ENCODE results near the gene SIGLECL1.

The SIGLECL1 gene

DNA sequence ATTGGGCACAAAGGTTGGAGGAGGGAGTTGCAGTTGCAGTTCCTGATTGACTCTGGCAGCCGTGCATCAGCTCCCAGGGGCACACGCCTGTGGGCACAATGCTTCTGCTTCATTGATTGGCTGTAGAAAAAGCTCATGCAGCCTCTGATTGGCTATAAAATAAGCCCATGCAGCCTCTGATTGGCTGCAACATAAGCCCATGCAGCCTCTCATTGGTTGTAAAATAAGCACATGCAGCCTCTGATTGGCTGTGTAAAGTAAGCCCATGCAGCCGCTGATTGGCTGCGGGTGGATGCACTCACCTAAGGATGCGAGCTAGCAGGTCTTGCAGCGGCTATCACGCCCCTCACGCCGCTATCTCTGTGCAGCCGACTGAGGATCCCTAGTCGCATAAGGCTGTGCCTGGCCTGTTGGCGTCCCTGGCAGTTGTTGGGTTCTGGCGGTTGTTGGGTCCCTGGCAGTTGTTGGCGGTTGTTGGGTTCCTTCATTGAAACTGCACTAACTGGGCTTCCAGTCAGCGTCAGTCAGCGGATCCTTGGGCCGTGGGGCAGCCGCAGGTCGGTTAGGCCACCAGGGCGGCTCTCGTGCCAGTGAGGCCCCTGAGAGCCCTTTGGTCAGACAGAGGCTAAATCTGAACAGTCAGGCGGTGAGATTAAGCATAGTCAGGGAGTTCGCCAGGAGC lies at the start of gene SIGLECL1:
TSS of gene SIGLECL1 (plus strand) at position 295 of the 682 bp plus-strand sequence. CDS start 12,993 bp downstream, outside the sequence.
- no peak for DNase-seq

DNA sequence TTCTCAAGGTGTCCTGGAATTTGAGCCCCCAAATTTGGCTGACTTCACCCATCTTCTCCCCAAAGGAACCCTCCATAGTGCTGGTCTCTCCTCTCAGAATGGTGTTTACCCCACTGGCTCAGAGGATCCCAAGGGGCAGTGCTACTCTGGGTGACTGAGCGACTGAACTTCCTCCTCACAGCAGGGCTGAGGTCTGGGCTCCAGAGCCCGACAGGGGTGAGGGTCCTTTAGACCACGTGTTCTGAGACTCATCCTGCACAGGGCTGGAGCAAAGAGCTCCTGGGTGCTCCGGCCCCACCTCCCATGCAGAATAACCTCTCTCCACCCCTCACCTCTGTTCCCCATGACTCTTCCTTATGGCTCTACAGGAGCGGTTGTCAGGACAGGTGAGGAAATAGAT lies 49.2 kb upstream of the SIGLECL1 start:
- DNase-seq: no peak

DNA sequence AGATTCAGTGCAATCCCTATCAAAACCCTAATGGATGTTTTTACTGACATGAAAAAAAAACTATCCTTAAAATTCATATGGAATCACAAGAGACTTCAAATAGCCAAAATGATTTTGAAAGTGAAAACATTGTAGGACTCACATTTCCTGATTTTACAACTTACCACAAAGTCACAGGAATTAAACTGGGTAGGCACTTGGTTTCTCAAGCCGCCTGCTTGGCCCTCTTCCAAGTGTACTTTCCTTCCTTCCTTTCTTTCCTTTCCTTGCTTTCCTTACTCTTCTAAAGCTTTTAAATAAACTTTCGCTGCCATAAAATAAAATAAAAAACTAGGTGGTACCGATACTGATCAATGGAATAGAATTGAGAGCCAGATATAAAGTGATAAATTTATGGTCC lies 47.0 kb upstream of the SIGLECL1 start:
- DNase-seq: no peak

DNA sequence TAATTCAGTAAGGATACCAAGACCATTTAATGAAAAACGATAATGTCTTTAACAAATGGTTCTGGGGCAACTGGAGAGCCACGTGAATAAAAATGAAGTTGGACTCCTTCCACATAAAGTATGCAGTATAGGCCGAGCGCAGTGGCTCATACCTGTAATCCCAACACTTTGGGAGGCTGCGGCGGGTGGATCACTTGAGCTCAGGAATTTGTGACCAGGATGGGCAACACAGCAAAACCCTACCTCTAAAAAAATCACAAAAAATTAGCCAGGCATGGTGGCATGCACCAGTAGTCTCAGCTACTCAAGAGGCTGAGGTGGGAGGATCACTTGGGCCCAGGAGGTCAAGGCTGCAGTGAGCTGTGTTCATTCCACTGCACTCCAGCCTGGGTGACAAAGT lies 46.6 kb upstream of the SIGLECL1 start:
- DNase-seq: no peak

DNA sequence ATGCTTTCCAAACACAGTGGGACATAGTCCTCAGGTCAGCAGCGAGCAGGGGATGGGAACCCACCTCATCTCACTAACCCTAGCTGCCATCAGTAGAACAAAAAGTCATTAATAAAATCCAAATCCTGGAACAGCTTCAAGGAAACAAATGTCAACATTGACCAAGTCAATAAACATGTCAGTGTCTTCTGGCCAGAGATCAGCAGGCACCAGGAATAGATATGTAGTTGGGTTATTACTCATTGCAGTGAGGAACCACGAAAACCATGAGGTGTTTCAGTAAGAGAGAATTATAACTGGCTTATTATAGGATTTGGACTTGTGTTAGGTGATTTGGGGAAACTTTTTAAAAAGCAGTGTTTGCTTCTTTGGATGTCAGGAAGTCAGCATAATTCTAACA lies 43.1 kb upstream of the SIGLECL1 start:
- DNase-seq: no peak

DNA sequence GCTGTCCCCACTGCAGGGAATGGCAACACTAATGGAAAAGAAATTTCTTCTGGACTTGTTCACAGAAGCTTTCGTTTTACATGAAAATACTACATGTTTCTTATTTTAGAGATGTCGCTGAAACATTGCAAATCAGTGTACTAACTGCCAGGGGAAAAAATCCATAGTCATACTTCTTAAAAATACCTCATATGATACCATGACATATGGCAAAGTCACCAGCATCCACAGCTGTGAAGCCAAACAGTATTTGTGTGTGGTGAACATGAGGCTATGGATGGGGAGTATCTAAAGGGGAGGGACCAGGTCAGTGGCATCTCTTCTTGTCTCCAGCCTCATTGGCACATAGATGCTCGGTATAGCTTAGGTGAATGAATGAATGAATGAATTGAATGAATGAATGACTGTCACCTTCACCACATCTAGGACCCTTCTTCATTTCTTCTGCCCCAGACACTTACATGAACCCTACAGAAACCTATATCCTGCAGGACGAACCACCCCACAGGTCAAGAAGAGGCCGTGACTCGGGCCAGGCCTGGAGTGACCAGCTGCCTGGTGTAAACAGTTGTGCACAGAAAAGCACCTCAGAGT lies 40.6 kb upstream of the SIGLECL1 start:
- DNase-seq: no peak

DNA sequence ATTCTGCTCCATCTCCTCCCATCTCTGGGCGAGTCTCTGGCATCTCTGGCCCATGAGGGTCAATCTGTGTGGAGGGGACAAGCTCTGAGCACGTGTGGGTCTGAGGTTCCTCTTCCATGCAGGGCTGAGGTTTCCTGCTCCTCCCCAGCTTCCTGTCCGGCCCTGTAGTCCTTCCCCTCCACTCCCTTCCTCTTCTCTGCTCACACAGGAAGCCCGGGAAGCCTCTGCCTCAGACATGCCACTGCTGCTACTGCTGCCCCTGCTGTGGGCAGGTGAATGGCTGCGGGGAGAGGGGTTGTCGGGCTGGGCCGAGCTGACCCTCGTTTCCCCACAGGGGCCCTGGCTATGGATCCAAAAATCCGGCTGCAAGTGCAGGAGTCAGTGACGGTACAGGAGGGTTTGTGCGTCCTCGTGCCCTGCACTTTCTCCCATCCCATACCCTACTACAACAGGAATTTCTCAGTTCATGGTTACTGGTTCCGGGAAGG lies 40.0 kb upstream of the SIGLECL1 start:
- DNase-seq: peak; percentile 34

DNA sequence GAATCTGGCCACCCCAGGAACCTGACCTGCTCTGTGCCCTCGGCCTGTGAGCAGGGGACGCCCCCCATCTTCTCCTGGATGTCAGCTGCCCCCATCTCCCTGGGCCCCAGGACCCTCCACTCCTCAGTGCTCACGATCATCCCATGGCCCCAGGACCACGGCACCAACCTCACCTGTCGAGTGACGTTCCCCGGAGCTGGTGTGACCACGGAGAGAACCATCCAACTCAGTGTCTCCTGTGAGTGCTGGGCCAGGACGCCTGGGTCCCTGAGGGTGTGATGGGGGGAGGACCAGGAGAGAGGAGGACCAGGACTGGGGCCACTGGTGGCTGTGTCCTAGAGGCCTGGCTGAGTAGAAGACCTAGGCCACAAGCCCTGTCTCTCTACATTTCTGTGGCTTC lies 39.0 kb upstream of the SIGLECL1 start:
- DNase-seq: no peak

DNA sequence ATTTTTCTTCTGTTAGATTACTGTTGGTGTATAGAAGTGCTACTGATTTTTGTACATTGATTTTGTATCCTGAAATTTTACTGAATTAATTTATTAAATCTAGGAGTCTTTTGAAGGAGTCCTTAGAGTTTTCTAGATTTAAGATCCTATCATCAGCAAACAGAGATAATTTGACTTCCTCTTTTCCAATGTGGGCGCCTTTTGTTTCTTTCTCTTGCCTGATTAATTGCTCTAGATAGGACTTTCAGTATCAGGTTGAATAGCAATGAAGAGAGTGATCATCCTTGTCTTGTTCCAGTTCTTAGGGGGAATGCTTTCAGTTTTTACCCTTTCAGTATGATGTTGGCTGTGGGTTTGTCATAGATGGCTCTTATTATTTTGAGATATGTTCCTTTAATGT lies 31.6 kb upstream of the SIGLECL1 start:
- no peak for DNase-seq

DNA sequence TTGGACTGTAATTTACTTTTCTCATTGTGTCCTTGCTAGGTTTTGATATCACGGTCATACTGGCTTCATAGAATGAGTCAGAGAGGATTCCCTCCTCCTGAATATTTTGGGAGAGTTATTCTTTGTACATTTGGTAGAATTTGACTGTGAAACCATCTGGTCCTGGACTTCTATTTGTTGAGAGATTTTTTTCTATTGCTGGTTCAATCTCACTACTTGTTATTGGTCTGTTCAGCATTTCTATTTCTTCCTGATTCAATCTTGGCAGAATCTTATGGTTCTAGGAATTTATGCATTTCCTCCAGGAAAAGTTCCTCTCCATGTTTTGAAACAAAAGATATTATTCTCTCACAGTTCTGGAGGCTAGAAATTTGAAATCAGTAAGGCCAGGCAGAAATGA lies 30.9 kb upstream of the SIGLECL1 start:
- no peak for DNase-seq

DNA sequence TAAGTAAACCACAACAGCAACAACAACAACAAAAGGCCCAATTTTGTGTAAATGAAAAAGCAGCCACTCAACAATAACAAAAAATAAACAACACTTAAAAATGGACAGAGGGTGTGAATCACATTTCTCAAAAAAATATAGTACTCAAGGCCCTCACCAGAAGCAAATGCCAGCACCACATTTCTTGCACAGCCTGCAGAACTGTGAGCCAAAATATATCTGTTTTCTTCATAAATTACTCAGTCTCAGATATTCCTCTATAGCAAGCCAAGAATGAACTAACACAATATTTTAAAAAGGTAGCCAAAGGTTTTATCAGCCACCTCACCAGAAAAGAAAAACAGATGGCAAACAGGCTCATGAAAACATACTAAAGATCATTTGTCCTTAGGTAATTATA lies 29.9 kb upstream of the SIGLECL1 start:
- DNase-seq: no peak

DNA sequence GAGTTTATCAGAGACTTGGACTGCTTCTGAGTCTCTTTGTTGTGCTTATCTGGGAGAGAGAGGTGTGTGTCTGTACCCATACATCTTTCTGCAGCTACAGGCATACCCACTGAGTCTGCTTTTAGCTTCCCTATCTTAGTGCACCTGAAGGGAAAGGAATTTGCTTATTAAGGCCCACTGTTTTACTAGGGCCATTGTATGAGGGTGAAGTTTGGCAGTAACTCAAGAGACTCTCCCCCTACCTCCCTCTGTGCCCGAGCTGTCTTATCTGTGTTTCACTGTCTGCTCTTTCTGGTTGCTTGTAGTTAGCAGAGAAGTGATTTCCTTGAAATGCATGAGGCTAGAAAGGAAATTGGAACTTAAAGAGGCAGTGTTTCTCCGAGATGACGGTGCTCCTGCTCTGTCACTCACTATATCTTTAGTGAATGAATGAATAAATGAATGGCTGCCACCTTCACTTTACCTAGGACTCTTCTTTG lies 26.7 kb upstream of the SIGLECL1 start:
- no peak for DNase-seq

DNA sequence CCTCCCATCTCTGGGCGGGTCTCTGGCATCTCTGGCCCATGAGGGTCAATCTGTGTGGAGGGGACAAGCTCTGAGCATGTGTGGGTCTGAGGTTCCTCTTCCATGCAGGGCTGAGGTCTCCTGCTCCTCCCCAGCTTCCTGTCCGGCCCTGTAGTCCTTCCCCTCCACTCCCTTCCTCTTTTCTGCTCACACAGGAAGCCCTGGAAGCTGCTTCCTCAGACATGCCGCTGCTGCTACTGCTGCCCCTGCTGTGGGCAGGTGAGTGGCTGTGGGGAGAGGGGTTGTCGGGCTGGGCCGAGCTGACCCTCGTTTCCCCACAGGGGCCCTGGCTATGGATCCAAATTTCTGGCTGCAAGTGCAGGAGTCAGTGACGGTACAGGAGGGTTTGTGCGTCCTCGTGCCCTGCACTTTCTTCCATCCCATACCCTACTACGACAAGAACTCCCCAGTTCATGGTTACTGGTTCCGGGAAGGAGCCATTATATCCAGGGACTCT lies 25.9 kb upstream of the SIGLECL1 start, which contains the start of gene CD33:
TSS of gene CD33 (plus strand) at position 183 of the 496 bp plus-strand sequence. CDS start at position 222, 39 bp downstream.
- DNase-seq: peak; percentile 52

DNA sequence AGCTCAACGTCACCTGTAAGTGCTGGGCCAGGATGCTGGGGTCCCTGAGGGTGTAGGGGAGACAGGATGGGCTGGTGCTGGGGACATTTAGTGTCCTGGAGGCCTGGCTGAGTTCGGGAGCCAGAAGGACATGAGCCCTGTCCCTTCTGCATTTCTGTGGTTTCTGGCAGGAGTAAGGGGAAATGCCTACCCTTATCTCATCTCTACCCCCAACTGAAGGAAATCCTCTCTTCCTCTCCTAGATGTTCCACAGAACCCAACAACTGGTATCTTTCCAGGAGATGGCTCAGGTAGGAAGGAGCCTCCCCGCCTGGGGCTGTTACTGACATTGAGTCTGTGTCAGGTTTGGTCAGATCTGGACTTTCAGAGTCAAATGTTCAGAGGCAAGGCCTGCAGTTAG lies 24.8 kb upstream of the SIGLECL1 start:
- DNase-seq: no peak

DNA sequence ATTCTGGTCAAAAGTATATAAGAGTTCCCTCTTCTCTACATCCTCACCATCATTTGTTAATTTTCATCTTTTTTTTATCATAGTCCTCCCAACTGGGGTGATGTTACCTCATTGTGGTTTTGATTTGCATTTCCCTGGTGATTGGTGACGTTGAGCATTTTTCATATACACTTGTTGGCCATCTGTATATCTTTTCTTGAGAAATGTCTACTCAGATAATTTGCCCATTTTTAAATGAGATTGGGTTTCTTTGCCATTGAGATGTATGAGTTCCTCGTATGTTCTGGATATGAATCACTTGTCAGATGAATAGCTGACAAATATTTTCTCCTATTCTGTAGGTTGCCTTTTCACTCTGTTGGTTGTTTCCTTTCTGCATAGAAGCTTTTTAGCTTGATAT lies 23.6 kb upstream of the SIGLECL1 start:
- DNase-seq: no peak

DNA sequence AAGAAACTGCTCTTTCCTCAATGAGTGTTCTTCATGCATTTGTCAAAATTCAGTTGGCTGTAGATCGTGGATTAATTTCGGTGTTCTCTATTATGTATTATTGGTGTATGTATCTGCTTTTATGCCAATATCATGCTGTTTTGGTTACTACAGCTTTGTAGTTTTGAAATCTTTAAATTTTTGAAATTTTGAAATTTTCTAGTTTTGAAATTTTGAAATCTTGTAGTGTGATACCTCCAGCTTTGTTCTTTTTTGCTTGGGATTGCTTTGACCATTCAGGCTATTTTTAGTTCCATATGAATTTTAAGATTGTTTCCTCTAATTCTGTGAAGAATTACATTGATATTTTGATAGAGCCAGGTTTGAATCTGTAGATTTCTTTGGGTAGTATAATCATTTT lies 22.9 kb upstream of the SIGLECL1 start:
- no peak for DNase-seq

DNA sequence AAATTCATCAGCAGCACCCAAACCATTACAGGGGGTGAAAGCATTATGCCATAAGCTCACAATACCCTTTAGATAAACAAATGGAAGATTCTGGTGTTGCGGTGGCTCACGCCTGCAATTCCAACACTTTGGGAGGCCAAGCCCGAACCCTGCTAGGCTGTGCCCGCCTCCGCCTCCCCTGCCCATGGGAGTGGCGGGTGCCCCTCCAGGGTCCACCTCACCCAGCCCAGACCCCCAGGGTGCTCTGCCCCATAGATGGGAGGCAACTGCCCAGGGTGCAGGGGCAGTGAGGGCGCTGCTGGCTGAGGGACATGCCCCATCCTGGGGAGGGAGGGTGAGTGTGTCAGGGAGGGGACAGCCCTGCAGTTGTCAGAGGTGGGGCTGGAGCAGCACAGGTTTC lies 10.0 kb upstream of the SIGLECL1 start:
- DNase-seq: no peak

DNA sequence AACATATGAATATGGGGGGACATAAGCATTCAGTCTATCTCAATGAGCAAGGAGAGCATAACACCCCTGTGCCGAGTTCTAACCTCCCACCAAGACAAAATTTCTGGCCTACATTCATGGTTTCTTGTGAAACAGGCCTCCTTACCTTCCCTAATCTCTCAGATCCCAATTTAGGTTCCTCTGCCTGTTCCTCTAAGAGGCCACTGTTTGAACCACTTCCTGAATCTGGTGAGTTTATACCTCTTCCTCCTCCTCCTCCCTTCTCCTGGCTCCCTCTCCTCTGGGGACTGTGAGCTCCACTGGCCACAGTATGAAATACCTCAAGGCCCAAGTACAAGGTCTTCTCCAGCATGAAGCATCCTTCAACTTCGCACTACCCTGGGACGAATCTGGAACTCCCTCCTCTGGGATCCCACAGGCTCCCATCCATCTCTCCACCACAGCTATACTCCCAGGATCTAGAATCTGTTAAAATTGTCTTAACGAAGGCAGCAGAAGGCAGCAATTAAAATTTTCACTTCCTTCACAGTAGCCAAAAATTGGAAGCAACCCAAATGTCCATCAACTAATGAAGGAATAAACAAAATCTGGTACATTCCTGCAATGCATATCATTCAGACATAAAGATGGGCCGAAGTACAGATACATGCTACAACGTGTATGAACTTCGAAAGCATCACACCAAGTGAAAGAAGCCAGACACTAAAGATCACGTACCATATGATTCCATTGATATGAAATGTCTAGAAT lies 7.8 kb upstream of the SIGLECL1 start:
- DNase-seq: no peak

DNA sequence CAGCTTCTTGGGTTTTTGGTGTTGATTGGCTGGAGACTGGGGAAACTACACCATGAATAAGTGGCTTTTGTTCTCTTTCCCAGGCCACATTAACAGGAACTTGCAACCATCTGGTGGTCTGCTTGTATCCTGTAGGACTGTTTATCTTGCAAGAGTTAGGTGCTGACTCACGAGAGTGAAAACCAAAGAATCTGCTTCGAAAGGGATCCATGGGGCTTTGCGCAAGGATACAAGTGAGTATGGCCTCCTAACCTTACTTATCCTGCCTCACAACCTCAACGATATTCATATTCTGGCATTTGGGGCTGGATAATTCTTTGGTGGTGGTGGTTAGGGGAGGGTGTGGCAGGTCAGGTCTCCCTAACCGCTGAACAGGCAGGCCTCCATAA lies 4.7 kb upstream of the SIGLECL1 start:
- DNase-seq: no peak

DNA sequence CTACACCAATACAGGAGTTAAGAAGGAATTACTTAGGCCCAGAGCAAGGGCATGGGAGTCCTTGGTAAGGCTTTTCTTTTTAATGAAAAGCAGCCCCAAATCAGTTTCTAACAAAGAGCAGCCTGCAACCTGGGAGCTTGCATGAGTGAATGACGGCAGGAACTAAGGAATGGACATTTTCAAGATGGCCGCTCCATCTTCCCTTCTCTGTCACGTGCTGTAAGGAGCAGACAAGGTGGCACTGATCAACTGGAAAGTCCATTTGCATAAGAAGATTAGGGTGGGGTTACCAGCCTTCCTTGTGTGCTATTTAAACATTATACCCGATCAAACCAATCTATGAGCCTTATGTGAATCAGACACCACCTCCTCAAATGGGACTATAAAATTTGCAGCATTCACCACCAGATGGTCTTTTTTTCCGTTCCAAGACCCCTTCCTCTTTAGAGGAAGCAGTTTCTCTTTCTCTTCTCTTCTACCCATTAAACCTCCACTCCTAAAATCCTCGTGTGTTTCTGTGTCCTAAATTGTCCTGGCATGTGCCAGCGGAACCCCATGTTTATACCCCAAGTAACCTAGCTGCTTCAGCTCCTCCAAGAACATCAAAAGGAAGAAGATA lies 2.8 kb upstream of the SIGLECL1 start:
- no peak for DNase-seq

DNA sequence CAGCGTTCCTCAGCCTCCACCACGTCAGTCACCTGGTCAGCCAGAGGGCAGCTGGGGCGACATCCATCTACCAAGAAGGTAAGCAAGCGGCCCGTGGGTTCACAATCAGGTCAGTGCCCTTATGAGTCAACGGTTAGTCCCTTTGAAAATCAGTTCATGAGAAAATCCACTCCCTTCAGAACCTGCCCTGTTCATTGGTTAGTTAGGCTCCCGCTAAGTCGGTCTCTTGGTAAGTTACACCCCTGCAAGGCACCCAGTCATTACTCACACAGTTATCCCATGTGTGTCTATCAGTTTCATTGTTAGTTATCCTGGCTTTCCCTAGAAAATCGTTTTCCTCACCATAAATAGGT lies 564 bp downstream of the SIGLECL1 start:
- no peak for DNase-seq

DNA sequence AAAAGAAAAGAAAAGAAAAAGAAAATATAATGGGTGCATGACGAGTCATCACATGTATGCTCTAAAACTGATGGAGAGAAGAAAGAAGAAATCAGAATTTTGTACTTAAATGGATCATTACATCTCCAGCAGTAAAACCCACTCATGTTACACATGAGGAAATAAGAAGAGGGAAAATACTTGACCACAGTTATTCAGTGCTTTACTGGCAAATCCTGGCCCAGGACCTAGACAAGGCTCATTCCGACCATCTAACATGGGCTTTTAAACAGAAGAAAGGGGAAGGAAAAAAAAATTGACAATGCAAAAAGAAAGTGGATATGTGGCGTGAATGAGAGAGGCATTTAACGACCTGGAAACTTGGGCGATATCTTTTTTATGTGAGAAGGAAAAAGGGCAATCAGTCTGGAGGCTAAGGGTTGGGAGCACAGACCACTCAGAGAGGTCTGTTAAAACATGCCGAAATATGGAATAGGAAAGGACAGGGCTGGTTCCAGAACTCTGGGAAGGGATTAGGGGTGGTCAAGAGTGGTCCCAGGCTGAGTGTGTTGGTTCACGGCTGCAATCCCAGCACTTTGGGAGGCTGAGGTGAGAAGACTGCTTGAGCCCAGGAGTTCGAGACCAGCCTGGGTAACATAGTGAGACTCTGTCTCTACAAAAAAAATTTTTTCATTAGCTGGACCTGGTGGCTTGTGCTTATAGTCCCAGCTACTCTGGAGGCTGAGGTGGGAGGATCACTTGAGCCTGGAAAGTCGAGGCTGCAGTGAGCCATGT lies 1.6 kb downstream of the SIGLECL1 start:
- no peak for DNase-seq

All from SHP77 treated with DMSO at 0.1 percent for 48 hours (cell line).